ENCODE measurements around the gene PRPF6.
"Not testable (repeated sequence)": the region's sequence is repeated elsewhere in the genome, so short reads cannot be mapped to it uniquely, and the experiment has no call there.

PRPF6 gene

DNA sequence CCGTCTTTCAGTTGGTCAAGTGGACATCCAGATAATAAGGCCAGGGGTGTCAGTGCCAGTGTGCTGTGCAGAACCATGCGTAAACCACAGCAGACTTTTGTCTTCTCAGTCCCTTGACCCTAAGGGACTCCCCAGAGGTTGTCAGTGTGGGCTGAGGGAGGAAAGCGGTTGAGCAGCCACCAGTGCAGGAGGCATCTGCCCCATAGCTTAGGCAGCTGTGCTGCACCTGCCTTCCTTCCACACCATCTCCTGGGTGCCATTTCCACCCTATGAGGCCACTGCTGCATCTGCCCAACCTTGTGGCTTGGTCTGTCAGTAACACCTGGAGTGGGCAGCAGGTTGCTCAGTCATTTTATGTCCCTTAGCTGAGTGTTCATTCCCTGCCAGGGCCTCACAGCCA lies 26.0 kb downstream of the PRPF6 start:
- TF ChIP-seq ZNF8 (CRISPR knock-in tag; IDR thresholded peaks at IDR 0.05): no peak
- TF ChIP-seq PPARA (CRISPR knock-in tag; IDR thresholded peaks at IDR 0.05; ENCODE audit: borderline replicate concordance): no peak
- no peak for TF ChIP-seq ARNTL (CRISPR knock-in tag; IDR thresholded peaks at IDR 0.05; ENCODE audit: borderline replicate concordance, low read depth)
- no peak for TF ChIP-seq TCF4 (CRISPR knock-in tag; IDR thresholded peaks at IDR 0.05; ENCODE audit: borderline replicate concordance)
- no peak for TF ChIP-seq CREB5 (CRISPR knock-in tag; IDR thresholded peaks at IDR 0.05; ENCODE audit: low read depth)
- no peak for TF ChIP-seq ZFP30 (CRISPR knock-in tag; IDR thresholded peaks at IDR 0.05)
- TF ChIP-seq, protein P1, sequence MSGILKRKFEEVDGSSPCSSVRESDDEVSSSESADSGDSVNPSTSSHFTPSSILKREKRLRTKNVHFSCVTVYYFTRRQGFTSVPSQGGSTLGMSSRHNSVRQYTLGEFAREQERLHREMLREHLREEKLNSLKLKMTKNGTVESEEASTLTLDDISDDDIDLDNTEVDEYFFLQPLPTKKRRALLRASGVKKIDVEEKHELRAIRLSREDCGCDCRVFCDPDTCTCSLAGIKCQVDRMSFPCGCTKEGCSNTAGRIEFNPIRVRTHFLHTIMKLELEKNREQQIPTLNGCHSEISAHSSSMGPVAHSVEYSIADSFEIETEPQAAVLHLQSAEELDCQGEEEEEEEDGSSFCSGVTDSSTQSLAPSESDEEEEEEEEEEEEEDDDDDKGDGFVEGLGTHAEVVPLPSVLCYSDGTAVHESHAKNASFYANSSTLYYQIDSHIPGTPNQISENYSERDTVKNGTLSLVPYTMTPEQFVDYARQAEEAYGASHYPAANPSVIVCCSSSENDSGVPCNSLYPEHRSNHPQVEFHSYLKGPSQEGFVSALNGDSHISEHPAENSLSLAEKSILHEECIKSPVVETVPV (CRISPR knock-in tag; IDR thresholded peaks at IDR 0.05): no peak
- TF ChIP-seq ZNF70 (CRISPR knock-in tag; IDR thresholded peaks at IDR 0.05): no peak
- TF ChIP-seq OSR1 (CRISPR knock-in tag; IDR thresholded peaks at IDR 0.05): no peak

DNA sequence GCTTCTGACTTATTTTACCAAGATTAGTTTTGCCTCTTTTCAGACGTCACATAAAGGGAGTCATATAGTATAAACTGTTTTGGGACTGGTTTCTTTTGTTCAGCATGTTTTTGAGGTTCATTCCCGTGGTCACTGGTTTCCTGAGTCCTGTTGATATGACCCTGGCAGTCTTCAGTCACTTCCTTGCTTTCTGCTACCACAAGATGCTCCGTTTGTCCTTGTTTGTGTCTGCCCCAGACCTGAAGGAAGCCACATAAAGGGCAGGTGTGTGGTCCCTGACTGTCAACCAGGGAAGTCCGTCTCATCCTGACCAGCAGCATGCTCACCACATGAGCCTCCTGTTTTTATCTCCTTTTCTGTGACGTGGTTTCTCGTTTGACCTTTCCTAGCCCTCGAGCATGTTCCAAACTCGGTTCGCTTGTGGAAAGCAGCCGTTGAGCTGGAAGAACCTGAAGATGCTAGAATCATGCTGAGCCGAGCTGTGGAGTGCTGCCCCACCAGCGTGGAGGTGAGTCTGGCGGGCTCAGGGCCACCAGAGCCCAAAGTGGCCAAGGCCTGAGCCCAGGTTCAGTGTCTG lies 29.0 kb downstream of the PRPF6 start:
- TF ChIP-seq TOX (CRISPR knock-in tag; IDR thresholded peaks at IDR 0.05; ENCODE audit: borderline replicate concordance): no peak
- TF ChIP-seq ZNF8 (CRISPR knock-in tag; IDR thresholded peaks at IDR 0.05): no peak
- TF ChIP-seq OSR1 (CRISPR knock-in tag; IDR thresholded peaks at IDR 0.05): no peak
- TF ChIP-seq BACH2 (CRISPR knock-in tag; IDR thresholded peaks at IDR 0.05; ENCODE audit: borderline replicate concordance): no peak
- TF ChIP-seq RARB (CRISPR knock-in tag; IDR thresholded peaks at IDR 0.05): no peak
- no peak for TF ChIP-seq SNAI2 (CRISPR knock-in tag; IDR thresholded peaks at IDR 0.05)
- no peak for TF ChIP-seq PPARA (CRISPR knock-in tag; IDR thresholded peaks at IDR 0.05; ENCODE audit: borderline replicate concordance)
- TF ChIP-seq ISL1 (CRISPR knock-in tag; IDR thresholded peaks at IDR 0.05): no peak
- TF ChIP-seq CREB5 (CRISPR knock-in tag; IDR thresholded peaks at IDR 0.05; ENCODE audit: low read depth): no peak
- no peak for ATAC-seq

More for the DNA sequence above, 26.0 kb downstream of the PRPF6 start:
- no peak for ATAC-seq

- ATAC-seq: no peak
- no peak for TF ChIP-seq SNAI2 (CRISPR knock-in tag; IDR thresholded peaks at IDR 0.05)
- no peak for TF ChIP-seq RARB (CRISPR knock-in tag; IDR thresholded peaks at IDR 0.05)
- no peak for TF ChIP-seq GLIS3 (CRISPR knock-in tag; IDR thresholded peaks at IDR 0.05)
- no peak for TF ChIP-seq ESRRG (CRISPR knock-in tag; IDR thresholded peaks at IDR 0.05)
- TF ChIP-seq ZFP30 (CRISPR knock-in tag; IDR thresholded peaks at IDR 0.05): no peak
- TF ChIP-seq ZFP3 (CRISPR knock-in tag; IDR thresholded peaks at IDR 0.05): no peak
Measured at GRCh38 chr20:64010711-64011237, 29.8 kb downstream of the PRPF6 start.

GRCh38 chr20:64011366-64011779 lies 30.4 kb downstream of the PRPF6 start:
- no peak for ATAC-seq
- no peak for TF ChIP-seq GLIS3 (CRISPR knock-in tag; IDR thresholded peaks at IDR 0.05)
- no peak for TF ChIP-seq ZNF8 (CRISPR knock-in tag; IDR thresholded peaks at IDR 0.05)
- TF ChIP-seq BACH2 (CRISPR knock-in tag; IDR thresholded peaks at IDR 0.05; ENCODE audit: borderline replicate concordance): no peak
- no peak for TF ChIP-seq CSDC2 (CRISPR knock-in tag; IDR thresholded peaks at IDR 0.05)
- TF ChIP-seq TCF4 (CRISPR knock-in tag; IDR thresholded peaks at IDR 0.05; ENCODE audit: borderline replicate concordance): no peak
- TF ChIP-seq CREB5 (CRISPR knock-in tag; IDR thresholded peaks at IDR 0.05; ENCODE audit: low read depth): no peak
- TF ChIP-seq PATZ1 (CRISPR knock-in tag; IDR thresholded peaks at IDR 0.05; ENCODE audit: borderline replicate concordance): no peak
- TF ChIP-seq ZNF70 (CRISPR knock-in tag; IDR thresholded peaks at IDR 0.05): no peak
- no peak for TF ChIP-seq OSR1 (CRISPR knock-in tag; IDR thresholded peaks at IDR 0.05)
- TF ChIP-seq, protein P1 (CRISPR knock-in tag; IDR thresholded peaks at IDR 0.05): no peak
- TF ChIP-seq PPARA (CRISPR knock-in tag; IDR thresholded peaks at IDR 0.05; ENCODE audit: borderline replicate concordance): no peak
- TF ChIP-seq, protein P2, sequence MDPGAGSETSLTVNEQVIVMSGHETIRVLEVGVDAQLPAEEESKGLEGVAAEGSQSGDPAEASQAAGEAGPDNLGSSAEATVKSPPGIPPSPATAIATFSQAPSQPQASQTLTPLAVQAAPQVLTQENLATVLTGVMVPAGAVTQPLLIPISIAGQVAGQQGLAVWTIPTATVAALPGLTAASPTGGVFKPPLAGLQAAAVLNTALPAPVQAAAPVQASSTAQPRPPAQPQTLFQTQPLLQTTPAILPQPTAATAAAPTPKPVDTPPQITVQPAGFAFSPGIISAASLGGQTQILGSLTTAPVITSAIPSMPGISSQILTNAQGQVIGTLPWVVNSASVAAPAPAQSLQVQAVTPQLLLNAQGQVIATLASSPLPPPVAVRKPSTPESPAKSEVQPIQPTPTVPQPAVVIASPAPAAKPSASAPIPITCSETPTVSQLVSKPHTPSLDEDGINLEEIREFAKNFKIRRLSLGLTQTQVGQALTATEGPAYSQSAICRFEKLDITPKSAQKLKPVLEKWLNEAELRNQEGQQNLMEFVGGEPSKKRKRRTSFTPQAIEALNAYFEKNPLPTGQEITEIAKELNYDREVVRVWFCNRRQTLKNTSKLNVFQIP (CRISPR knock-in tag; IDR thresholded peaks at IDR 0.05; ENCODE audit: borderline replicate concordance, low read depth): no peak

DNA sequence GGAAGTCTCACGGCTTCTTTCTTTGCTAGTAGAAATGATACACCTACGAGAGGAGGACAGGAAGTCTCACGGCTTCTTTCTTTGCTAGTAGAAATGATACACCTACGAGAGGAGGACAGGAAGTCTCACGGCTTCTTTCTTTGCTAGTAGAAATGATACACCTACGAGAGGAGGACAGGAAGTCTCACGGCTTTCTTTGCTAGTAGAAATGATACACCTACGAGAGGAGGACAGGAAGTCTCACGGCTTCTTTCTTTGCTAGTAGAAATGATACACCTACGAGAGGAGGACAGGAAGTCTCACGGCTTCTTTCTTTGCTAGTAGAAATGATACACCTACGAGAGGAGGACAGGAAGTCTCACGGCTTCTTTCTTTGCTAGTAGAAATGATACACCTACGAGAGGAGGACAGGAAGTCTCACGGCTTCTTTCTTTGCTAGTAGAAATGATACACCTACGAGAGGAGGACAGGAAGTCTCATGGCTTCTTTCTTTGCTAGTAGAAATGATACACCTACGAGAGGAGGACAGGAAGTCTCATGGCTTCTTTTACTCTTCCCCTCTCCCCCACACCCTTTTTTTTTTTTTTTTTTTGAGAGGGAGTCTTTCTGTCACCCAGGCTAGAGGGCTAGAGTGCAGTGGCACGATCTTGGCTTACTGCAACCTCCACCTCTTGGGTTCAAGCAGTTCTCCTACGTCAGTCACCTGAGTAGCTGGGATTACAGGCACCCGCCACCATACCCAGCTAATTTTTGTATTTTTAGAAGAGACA lies 31.6 kb downstream of the PRPF6 start:
- not testable (repeated sequence) for ATAC-seq

All from SK-N-SH treated with all-trans-retinoic acid at 6 μM for 48 hours (cell line).